SK-N-SH (cell line): ENCODE data around the gene TMEM212.

Experiments used
- CTCF ChIP-seq: fragments of 200-600 bp; sonication (generic); IDR thresholded peaks from 2 replicates; pipeline ENCODE4 v1.6.1; 2017; ENCODE audit warnings: antibody characterized with exemption, mild to moderate bottlenecking, moderate library complexity
- EP300 ChIP-seq, 2 experiments: IDR thresholded peaks; 2 replicates each; pipeline versions ENCODE4 v1.4.0 to v1.6.1; 2012; ENCODE audit warnings: borderline replicate concordance in 1 of 2, low read depth in 1 of 2, low read length in 1 of 2
- POLR2AphosphoS5 ChIP-seq: IDR thresholded peaks from 2 replicates; pipeline ENCODE4 v1.6.1; 2012; ENCODE audit warnings: low read depth, low read length
- RCOR1 ChIP-seq: fragments of 150-350 bp; IDR thresholded peaks from 2 replicates; pipeline ENCODE4 v1.6.1; 2017; ENCODE audit warnings: antibody characterized with exemption, low read length
- TEAD4 ChIP-seq: IDR thresholded peaks from 2 replicates; pipeline ENCODE4 v1.4.0; 2012; ENCODE audit warnings: mild to moderate bottlenecking, borderline replicate concordance; ENCODE audit not compliant: insufficient read depth
- TF ChIP-seq, protein P1 (sequence below): fragments of 150-350 bp; IDR thresholded peaks from 2 replicates; pipeline ENCODE4 v1.6.1; 2016; ENCODE audit warnings: mild to moderate bottlenecking, low read depth, low read length

- TF ChIP-seq, protein P1, sequence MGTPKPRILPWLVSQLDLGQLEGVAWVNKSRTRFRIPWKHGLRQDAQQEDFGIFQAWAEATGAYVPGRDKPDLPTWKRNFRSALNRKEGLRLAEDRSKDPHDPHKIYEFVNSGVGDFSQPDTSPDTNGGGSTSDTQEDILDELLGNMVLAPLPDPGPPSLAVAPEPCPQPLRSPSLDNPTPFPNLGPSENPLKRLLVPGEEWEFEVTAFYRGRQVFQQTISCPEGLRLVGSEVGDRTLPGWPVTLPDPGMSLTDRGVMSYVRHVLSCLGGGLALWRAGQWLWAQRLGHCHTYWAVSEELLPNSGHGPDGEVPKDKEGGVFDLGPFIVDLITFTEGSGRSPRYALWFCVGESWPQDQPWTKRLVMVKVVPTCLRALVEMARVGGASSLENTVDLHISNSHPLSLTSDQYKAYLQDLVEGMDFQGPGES, result no peak
- TF ChIP-seq POLR2AphosphoS5 (no peak), RCOR1 (no peak), EP300 (IDR thresholded peaks at IDR 0.05; ENCODE audit: borderline replicate concordance in 1 of 2, low read depth in 1 of 2, low read length in 1 of 2) (no peak), CTCF (no peak), TEAD4 (no peak)
These were observed 32.8 kb downstream of the TMEM212 start for GRCh38 chr3:171875923-171876412.
